GM12865 (cell line): ENCODE results near the gene METTL15.
"Not testable (repeated sequence)": the region's sequence is repeated elsewhere in the genome, so short reads cannot be mapped to it uniquely, and the experiment has no call there.

Experiments used
- DNase-seq: peaks from one replicate; pipeline ENCODE4 v3.0.0; 2010; ENCODE audit warnings: low read depth
- H3K4me3 ChIP-seq: 2 replicates; pipeline ENCODE4 v1.5.1; 2011; ENCODE audit warnings: mild to moderate bottlenecking, low read depth, low read length, control low read depth
- CTCF ChIP-seq: IDR thresholded peaks from 2 replicates; pipeline ENCODE4 v1.5.1; 2011; ENCODE audit warnings: low read length, control low read depth, low read depth, inconsistent platforms; ENCODE audit not compliant: insufficient read depth; ENCODE audit errors: missing control alignments

Gene METTL15

GRCh38 chr11:28274216-28274615 is 166.0 kb downstream of the METTL15 start:
- no peak overlapping the region for H3K4me3 ChIP-seq
- DNase-seq: no peak
- no peak for TF ChIP-seq CTCF

- DNase-seq: no peak
- H3K4me3 ChIP-seq: no peak overlapping the region
- TF ChIP-seq CTCF: no peak
Observed at GRCh38 chr11:28284196-28284595, 176.0 kb downstream of the METTL15 start.

GRCh38 chr11:28289444-28289843 is 181.3 kb downstream of the METTL15 start:
- no peak for DNase-seq
- no peak for TF ChIP-seq CTCF
- H3K4me3 ChIP-seq: no peak overlapping the region

GRCh38 chr11:28290995-28291394 is 182.8 kb downstream of the METTL15 start:
- H3K4me3 ChIP-seq, DNase-seq: not testable (repeated sequence)

GRCh38 chr11:28296426-28296825 is 188.2 kb downstream of the METTL15 start:
- TF ChIP-seq CTCF: no peak
- peak; percentile 34 for DNase-seq
- no peak overlapping the region for H3K4me3 ChIP-seq

- no peak for TF ChIP-seq CTCF
- DNase-seq: no peak
- H3K4me3 ChIP-seq: no peak overlapping the region
Observed at GRCh38 chr11:28298209-28298608, 190.0 kb downstream of the METTL15 start.

GRCh38 chr11:28303477-28304191 is 195.4 kb downstream of the METTL15 start:
- TF ChIP-seq CTCF: no peak
- no peak overlapping the region for H3K4me3 ChIP-seq
- DNase-seq: no peak
